HepG2 (cell line): ENCODE data around the gene EXOSC6. TPM values are rescaled to one million over a fixed set of nuclear protein-coding genes. Genes with fewer than 3 reads are reported as not detected.

Source experiments
- ATRX ChIP-seq: sonication (generic); formaldehyde crosslinking; IDR thresholded peaks from 2 replicates; pipeline ENCODE4 v1.4.0; 2020; ENCODE audit warnings: missing genetic modification reagents, borderline replicate concordance
- BCL6 ChIP-seq: IDR thresholded peaks from 2 replicates; pipeline ENCODE4 v1.6.1; 2016; ENCODE audit warnings: missing genetic modification reagents, missing compliant biosample characterization
- CBFB ChIP-seq: sonication (generic); formaldehyde crosslinking; IDR thresholded peaks from 2 replicates; pipeline ENCODE4 v1.4.0; 2020; ENCODE audit warnings: missing genetic modification reagents
- CREM ChIP-seq, 2 experiments: sonication (generic) in 1 of 2; formaldehyde crosslinking in 1 of 2; IDR thresholded peaks; 2 replicates each; pipeline versions ENCODE4 v1.4.0 to v1.6.1; 2016 to 2020; ENCODE audit warnings: antibody characterized with exemption in 1 of 2, mild to moderate bottlenecking in 1 of 2, missing genetic modification reagents in 1 of 2
- ETV5 ChIP-seq: IDR thresholded peaks from 2 replicates; pipeline ENCODE4 v1.6.1; 2018; ENCODE audit warnings: missing biosample characterization, missing genetic modification reagents, inconsistent platforms, borderline replicate concordance
- FOXA3 ChIP-seq: IDR thresholded peaks from 2 replicates; pipeline ENCODE4 v1.6.1; 2016; ENCODE audit warnings: missing genetic modification reagents, missing compliant biosample characterization
- HDAC2 ChIP-seq: sonication (generic); formaldehyde crosslinking; IDR thresholded peaks from 2 replicates; pipeline ENCODE4 v1.4.0; 2020; ENCODE audit warnings: missing genetic modification reagents
- HNRNPUL1 ChIP-seq: fragments of 200-400 bp; formaldehyde crosslinking; IDR thresholded peaks from 2 replicates; pipeline ENCODE4 v1.6.1; 2017; ENCODE audit warnings: low read depth, mild to moderate bottlenecking, low read length, moderate library complexity
- KDM6A ChIP-seq: IDR thresholded peaks from 2 replicates; pipeline ENCODE4 v1.6.1; 2016; ENCODE audit warnings: low read depth
- MAF1 ChIP-seq: sonication (generic); formaldehyde crosslinking; IDR thresholded peaks from 2 replicates; pipeline ENCODE4 v1.5.0; 2020; ENCODE audit warnings: missing genetic modification reagents, borderline replicate concordance
- MEF2D ChIP-seq: sonication (generic); formaldehyde crosslinking; IDR thresholded peaks from 2 replicates; pipeline ENCODE4 v1.5.1; 2020; ENCODE audit warnings: mild to moderate bottlenecking, missing genetic modification reagents
- NFE2L2 ChIP-seq: fragments of 150-350 bp; IDR thresholded peaks from 2 replicates; pipeline ENCODE4 v1.6.1; 2014; ENCODE audit warnings: low read length
- PHF20 ChIP-seq: sonication (generic); formaldehyde crosslinking; IDR thresholded peaks from 2 replicates; pipeline ENCODE4 v1.5.0; 2020; ENCODE audit warnings: mild to moderate bottlenecking, missing genetic modification reagents
- POLR2AphosphoS5 ChIP-seq: IDR thresholded peaks from 2 replicates; pipeline ENCODE4 v1.6.1; 2012; ENCODE audit warnings: low read depth, low read length
- RBM39 ChIP-seq: fragments of 200-400 bp; formaldehyde crosslinking; IDR thresholded peaks from one replicate; pipeline ENCODE4 v1.6.1; 2018; ENCODE audit warnings: antibody characterized with exemption, mild to moderate bottlenecking, low read depth, low read length; ENCODE audit not compliant: poor library complexity, severe bottlenecking
- SETDB1 ChIP-seq: sonication (generic); formaldehyde crosslinking; IDR thresholded peaks from 2 replicates; pipeline ENCODE4 v1.5.1; 2020; ENCODE audit warnings: missing genetic modification reagents, mild to moderate bottlenecking, borderline replicate concordance
- ZBTB21 ChIP-seq: sonication (generic); formaldehyde crosslinking; IDR thresholded peaks from 2 replicates; pipeline ENCODE4 v1.4.0; 2020; ENCODE audit warnings: missing genetic modification reagents
- ZFP90 ChIP-seq: sonication (generic); formaldehyde crosslinking; IDR thresholded peaks from 2 replicates; pipeline ENCODE4 v1.8.0; 2022; ENCODE audit warnings: missing genetic modification reagents, mild to moderate bottlenecking, inconsistent platforms, borderline replicate concordance
- ZNF138 ChIP-seq: sonication (generic); formaldehyde crosslinking; IDR thresholded peaks from 2 replicates; pipeline ENCODE4 v1.5.0; 2020; ENCODE audit warnings: mild to moderate bottlenecking, low read depth, missing genetic modification reagents
- ZNF143 ChIP-seq: sonication (generic); formaldehyde crosslinking; IDR thresholded peaks from 2 replicates; pipeline ENCODE4 v1.4.0; 2020; ENCODE audit warnings: missing genetic modification reagents
- ZNF3 ChIP-seq: IDR thresholded peaks from 2 replicates; pipeline ENCODE4 v1.7.0; 2017; ENCODE audit warnings: inconsistent platforms
- ZNF549 ChIP-seq: sonication (generic); formaldehyde crosslinking; IDR thresholded peaks from 2 replicates; pipeline ENCODE4 v1.5.0; 2020; ENCODE audit warnings: missing genetic modification reagents
- ZNF788 ChIP-seq: sonication (generic); formaldehyde crosslinking; IDR thresholded peaks from 2 replicates; pipeline ENCODE4 v1.5.0; 2020; ENCODE audit warnings: mild to moderate bottlenecking, missing genetic modification reagents, borderline replicate concordance
- ZNF792 ChIP-seq: IDR thresholded peaks from 2 replicates; pipeline ENCODE4 v1.6.1; 2016
- ZNF83 ChIP-seq: sonication (generic); formaldehyde crosslinking; IDR thresholded peaks from 2 replicates; pipeline ENCODE4 v1.4.0; 2020; ENCODE audit warnings: missing genetic modification reagents, mild to moderate bottlenecking, borderline replicate concordance
- ZNF883 ChIP-seq: sonication (generic); formaldehyde crosslinking; IDR thresholded peaks from 2 replicates; pipeline ENCODE4 v1.5.1; 2020; ENCODE audit warnings: mild to moderate bottlenecking, missing genetic modification reagents; ENCODE audit errors: not compliant biosample characterization
- polyA plus RNA-seq, 8 experiments: library from polyadenylated mRNA; depleted of rRNA in 3 of 8; stranded (reverse) in 7 of 8; unstranded in 1 of 8; fragments of >200 nt; fragmentation: Illumina TruSeq in 4 of 8; extraction: Trizol in 4 of 8; gene quantifications; 2 replicates each; pipeline versions ENCODE4 v1.2.1 to v1.2.3, GENCODE V29; 2011 to 2016; ENCODE audit warnings: low read depth in 4 of 8, missing spikeins in 1 of 8, mixed read lengths in 1 of 8; ENCODE audit not compliant: insufficient read depth in 1 of 8
- total RNA-seq, 5 experiments: library from RNA; depleted of rRNA; stranded (reverse); fragments of >200 nt; fragmentation: Illumina TruSeq; extraction: Trizol; gene quantifications; 2 replicates each; pipeline ENCODE4 v1.2.3, GENCODE V29; 2016; ENCODE audit warnings: low read depth in 1 of 5
- TF ChIP-seq, protein P1 (sequence below): sonication (generic); formaldehyde crosslinking; IDR thresholded peaks from 2 replicates; pipeline ENCODE4 v1.9.0; 2021; ENCODE audit warnings: missing genetic modification reagents, mild to moderate bottlenecking, borderline replicate concordance
- TF ChIP-seq, protein P2 (sequence below): sonication (generic); formaldehyde crosslinking; IDR thresholded peaks from 2 replicates; pipeline ENCODE4 v1.4.0; 2020; ENCODE audit warnings: missing genetic modification reagents
- TF ChIP-seq, protein P3 (sequence below): sonication (generic); formaldehyde crosslinking; IDR thresholded peaks from 2 replicates; pipeline ENCODE4 v1.5.1; 2020; ENCODE audit warnings: missing genetic modification reagents, mild to moderate bottlenecking, borderline replicate concordance

Gene EXOSC6
- total and polyA plus RNA-seq, 2 of the 13 experiments (the other 11 are each of a cell fraction or from before 2014, with no cell fraction given), result 13.1 to 39.9 TPM

DNA sequence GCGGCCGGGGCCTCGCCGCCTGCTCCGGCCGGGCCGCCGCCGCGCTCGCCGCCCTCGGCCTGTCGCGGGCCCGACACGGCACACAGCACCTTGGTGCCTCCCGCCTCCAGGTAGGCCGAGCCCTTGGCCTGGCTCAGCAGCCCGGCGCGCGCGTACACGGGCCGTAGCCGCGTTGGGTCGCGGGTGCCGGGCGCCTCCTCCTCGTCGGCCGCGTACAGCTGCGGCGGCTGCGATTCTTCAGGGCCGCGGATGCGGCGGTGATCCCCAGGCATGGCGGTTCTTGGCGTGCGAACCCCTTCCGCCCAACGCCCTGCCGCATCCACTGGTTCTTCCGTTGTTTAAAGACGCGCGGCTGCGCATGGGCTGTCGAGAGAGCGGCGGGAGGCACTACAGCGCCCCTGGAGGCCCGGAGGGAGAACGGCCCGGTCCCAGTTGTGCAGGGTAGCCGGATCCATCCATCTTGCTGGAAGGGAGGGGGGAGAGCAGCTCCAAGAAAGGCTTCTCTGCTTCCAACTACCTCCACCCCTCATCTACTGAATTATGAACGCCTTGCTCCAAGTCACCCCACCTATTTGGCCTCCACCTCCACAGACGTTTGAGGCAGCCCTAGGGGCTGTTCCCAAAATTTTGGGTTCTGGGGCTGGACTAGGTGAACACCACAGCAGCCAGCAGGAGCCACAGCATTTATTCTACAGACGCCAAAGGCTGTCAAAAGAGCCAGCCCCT is at the start of gene EXOSC6 (continued):
- TF ChIP-seq, protein P1, sequence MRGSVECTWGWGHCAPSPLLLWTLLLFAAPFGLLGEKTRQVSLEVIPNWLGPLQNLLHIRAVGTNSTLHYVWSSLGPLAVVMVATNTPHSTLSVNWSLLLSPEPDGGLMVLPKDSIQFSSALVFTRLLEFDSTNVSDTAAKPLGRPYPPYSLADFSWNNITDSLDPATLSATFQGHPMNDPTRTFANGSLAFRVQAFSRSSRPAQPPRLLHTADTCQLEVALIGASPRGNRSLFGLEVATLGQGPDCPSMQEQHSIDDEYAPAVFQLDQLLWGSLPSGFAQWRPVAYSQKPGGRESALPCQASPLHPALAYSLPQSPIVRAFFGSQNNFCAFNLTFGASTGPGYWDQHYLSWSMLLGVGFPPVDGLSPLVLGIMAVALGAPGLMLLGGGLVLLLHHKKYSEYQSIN, result no peak
- TF ChIP-seq ZNF3 (CRISPR knock-in tag) (no peak; the same call in 1 of the 2 replicates), ZNF549 (CRISPR knock-in tag) (no peak), ATRX (CRISPR knock-in tag) (no peak), ZNF792 (CRISPR knock-in tag) (peak; percentile 98), CREM (IDR thresholded peaks at IDR 0.05) (peak; percentile 62; the same call in 1 of the 2 replicates), CREM (CRISPR knock-in tag; IDR thresholded peaks at IDR 0.05) (0 out of 2 replicates have a peak, but pooled peaks have one; percentile 17), NFE2L2 (no peak), ZNF143 (peak; percentile 94), HNRNPUL1 (no peak; the same call in 1 of the 2 replicates), SETDB1 (CRISPR knock-in tag) (no peak), ZNF83 (CRISPR knock-in tag) (peak; percentile 88; the same call in 1 of the 2 replicates), PHF20 (peak; percentile 92), POLR2AphosphoS5 (peak; percentile 92), CBFB (CRISPR knock-in tag) (peak; percentile 88), HDAC2 (peak; percentile 95), MEF2D (CRISPR knock-in tag) (peak; percentile 44; the same call in 1 of the 2 replicates), ZNF788 (peak; percentile 99), RBM39 (peak; percentile 65), ETV5 (CRISPR knock-in tag) (peak; percentile 95), ZNF883 (CRISPR knock-in tag) (peak; percentile 80), ZFP90 (CRISPR knock-in tag) (peak; percentile 25), BCL6 (CRISPR knock-in tag) (peak; percentile 72; the same call in 1 of the 2 replicates), ZBTB21 (CRISPR knock-in tag) (peak; percentile 46; the same call in 1 of the 2 replicates), ZNF138 (peak; percentile 85), KDM6A (CRISPR knock-in tag) (no peak), FOXA3 (CRISPR knock-in tag) (peak; percentile 76), MAF1 (CRISPR knock-in tag) (peak; percentile 80; the same call in 1 of the 2 replicates)
- TF ChIP-seq, protein P2, sequence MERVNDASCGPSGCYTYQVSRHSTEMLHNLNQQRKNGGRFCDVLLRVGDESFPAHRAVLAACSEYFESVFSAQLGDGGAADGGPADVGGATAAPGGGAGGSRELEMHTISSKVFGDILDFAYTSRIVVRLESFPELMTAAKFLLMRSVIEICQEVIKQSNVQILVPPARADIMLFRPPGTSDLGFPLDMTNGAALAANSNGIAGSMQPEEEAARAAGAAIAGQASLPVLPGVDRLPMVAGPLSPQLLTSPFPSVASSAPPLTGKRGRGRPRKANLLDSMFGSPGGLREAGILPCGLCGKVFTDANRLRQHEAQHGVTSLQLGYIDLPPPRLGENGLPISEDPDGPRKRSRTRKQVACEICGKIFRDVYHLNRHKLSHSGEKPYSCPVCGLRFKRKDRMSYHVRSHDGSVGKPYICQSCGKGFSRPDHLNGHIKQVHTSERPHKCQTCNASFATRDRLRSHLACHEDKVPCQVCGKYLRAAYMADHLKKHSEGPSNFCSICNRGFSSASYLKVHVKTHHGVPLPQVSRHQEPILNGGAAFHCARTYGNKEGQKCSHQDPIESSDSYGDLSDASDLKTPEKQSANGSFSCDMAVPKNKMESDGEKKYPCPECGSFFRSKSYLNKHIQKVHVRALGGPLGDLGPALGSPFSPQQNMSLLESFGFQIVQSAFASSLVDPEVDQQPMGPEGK (CRISPR knock-in tag), result peak; percentile 74
- TF ChIP-seq, protein P3, sequence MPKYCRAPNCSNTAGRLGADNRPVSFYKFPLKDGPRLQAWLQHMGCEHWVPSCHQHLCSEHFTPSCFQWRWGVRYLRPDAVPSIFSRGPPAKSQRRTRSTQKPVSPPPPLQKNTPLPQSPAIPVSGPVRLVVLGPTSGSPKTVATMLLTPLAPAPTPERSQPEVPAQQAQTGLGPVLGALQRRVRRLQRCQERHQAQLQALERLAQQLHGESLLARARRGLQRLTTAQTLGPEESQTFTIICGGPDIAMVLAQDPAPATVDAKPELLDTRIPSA, result 0 out of 2 replicates have a peak, but pooled peaks have one; percentile 19
